NCI-H1694 (cell line): Measurements from ENCODE around the gene PSG5.
"Not testable (repeated sequence)": the region's sequence is repeated elsewhere in the genome, so short reads cannot be mapped to it uniquely, and the experiment has no call there.

Experiments used
- DNase-seq: peaks from one replicate; lab custom pipeline; 2025; lab: John Stamatoyannopoulos, UW

Gene PSG5

DNA sequence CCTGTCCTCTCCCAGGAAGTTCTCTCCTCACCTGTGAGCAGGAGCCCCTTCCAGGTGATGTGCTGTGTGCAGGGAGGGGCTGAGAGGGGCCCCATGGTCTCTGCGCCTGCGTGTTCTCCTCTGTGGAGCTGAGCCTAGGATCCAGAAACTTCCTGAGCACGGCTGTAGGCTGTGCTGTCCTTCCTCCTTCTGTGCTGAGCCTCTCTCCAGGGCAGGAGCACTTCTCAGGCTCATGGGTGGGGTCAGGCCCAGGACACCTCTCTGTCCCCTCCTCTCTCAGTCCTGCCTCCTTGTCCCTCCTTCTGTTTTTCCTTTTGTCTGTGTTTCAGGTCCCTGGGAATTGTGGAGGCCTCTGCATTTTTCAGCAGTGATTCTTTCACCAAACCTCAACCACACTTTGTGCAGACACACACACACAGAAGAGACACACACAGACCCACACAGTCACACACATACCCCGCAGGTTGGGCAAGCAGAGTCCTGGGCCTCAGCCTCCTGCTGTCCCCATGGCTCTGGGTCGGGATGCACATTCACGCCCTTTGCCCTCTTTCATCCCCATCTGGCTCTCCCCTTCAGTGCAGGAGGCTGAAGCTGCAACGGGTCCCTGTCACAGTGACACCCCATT is at the start of gene PSG5:
TSS of gene PSG5 (minus strand) at position 226 of the 625 bp plus-strand sequence. CDS start at position 95, 131 bp downstream.
- DNase-seq, result not testable (repeated sequence)

DNA sequence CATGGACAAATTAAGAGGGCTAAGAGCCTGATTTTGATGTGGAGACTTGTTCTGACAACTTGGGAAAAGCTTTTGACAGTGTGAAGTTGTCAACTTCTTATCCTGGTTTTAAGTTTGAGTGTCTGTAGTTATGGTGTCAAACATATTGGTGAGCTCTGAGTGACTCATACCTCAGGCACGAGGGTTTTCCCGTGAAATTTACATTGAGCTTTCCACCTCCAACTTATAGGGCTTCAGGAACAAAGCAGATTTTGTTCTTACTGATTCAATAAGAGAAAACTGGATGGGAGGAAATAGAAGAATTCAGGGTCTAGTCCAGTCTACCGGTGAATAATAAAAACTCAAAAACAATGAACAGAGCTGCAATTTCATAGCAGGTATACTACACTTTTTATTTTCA is 49.4 kb upstream of the PSG5 start:
- DNase-seq, result not testable (repeated sequence)

DNA sequence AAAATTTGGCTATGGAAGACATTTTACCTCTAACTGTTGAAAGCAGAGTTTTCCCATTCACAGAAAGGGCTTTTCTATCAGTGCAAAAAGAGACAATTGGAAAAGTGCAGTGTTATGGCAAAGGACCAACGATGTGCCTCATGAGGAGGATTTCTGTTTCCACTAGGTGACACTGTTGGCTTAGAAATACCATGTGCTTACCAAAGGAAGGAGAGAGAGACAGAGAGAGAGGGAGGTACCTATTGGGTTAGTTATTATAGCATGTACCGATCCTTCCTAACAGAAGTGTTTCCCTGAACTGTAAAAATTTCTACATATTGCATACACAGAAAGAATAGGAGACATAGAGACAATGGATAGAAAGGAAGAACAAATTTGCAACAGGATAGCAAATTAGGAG is 43.0 kb upstream of the PSG5 start:
- no peak for DNase-seq

DNA sequence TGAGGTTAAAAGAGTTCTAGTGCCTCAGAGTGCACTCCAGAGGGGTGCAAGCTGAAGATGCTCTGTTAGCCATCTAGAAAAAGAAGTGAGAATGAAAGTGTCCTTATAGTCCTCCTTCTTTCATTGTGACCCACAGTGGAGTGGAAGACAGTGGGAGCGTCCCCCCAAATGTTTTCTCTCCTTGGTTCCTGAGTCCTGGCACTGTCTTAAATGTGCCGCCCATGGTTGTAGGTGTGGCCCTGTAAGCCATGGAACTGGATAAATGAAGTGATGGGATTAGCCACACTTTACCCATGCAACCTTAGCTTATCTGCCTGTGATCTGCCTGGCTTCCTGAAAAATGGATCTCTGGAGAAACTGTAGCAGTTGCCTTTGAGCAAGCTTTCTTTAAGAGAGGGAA is 42.4 kb upstream of the PSG5 start:
- DNase-seq, result not testable (repeated sequence)

DNA sequence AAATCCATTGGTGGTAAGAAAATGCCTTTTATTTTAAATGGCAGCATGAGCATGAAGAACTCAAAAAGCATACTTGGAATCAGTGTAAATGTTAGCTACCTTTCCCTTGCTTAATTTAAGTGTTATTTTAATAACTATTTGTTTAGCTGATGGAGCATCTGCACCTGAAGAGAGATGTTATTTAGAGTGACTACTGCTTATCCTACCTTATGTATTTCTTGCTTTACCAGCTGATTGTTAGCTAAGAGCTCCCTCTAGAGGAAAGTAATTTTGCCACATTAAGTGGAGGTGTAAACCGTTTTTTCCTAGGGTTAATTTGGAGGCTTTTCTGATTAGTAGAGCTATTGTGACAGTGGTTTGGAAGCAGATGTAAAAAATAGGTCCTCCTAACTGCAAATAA is 40.6 kb upstream of the PSG5 start:
- not testable (repeated sequence) for DNase-seq

DNA sequence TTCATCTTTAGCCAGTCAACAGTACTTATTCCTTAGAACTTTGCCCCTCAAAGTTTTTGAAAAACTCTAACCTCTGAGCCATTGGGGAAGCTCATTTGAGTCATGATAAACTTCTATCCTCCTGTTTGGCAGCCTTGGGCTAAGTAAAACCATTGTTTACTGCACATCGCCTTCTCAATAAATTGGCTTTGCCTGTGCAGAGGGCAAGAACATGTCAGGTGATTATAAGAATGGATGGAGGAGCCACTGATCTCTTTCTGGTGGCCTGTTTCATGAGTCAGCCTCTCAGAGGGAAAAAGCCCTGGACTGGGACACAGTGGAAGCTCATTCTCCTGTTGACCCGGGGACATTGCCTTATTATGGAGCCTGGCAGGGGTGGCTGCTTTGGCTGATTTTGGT is 38.5 kb upstream of the PSG5 start:
- DNase-seq, result no peak

DNA sequence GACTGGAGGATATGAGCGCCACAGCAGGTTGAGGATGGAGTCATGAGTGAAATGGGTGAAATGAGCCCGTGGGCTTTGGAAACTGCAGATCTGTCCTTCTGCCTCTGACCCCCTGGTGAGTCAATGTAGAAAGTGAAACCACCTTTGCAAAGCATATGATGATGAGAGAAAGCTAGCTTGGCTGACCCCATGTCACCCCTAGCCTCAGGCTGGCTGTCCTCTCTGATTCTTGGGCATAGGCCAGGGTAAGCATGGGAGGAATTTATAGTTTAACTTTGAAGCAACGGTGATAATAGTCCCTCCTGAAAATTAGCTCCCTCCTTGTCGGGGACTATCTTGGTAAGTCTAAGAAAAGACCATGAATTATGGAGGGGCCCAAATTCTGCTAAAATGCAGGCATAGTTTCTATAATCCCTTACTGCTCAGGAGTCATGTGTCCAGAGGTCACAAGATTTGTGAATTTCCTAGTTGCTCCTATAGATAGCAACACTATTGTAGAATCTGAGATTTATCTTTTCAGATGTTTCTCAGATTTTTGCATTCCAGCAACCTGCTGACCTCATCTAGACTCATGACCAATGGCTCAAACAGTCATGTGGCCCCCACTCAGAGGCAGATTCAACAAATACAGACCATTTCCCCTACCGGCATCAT is 38.0 kb upstream of the PSG5 start:
- not testable (repeated sequence) for DNase-seq

DNA sequence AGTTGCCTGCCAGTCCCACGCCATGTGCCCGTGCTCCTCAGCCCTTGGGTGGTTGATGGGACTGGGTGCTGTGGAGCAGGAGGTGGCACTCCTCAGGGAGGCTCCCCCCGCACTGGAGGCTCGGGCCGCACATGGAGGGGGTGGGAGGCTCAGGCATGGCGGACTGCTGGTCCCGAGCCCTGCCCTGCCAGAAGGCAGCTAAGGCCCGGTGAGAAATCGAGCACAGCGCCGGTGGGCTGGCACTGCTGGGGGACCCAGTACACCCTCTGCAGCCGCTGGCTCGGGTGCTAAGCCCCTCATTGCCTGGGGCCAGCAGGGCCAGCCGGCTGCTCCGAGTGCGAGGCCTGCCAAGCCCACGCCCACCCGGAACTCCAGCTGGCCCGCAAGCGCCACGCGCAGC is 35.6 kb upstream of the PSG5 start:
- not testable (repeated sequence) for DNase-seq

DNA sequence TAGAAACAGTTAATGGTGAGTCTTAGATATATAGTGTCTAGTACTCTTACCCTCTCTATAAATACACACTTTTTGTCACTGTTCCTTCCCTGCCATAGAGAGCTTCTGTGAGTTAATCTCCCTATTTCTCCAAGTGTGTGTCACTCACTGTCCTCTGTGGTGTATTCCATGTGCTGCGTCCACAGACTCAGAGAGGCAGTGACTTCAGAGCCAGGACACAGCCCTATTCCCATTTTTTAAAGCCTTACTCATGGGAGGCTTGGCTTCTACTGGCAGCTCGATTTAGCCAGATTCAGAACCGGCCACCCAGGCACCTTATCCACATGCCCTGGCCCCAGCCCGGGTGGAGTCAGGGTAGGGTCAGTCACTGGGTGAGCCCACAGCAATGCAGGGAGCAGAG is 32.8 kb upstream of the PSG5 start:
- not testable (repeated sequence) for DNase-seq

DNA sequence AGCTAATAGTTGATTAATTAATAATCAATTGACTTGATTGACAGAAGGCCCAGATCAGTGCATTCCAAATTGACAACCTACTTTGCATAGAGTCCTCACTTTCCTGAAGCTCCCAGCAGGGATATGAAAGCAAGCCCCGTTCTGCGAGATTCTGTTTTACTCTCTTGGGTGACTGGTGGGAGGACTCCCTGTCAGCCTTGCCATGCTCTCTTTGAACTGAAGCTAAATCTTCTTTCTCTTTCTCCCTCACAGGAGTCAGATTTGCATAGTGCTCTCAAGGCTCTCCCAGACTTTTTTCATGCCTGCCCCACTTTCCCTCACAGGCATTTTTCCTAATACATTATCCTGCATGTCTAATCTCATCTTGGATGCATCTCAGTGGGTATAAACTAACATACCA is 29.5 kb upstream of the PSG5 start:
- DNase-seq, result not testable (repeated sequence)

DNA sequence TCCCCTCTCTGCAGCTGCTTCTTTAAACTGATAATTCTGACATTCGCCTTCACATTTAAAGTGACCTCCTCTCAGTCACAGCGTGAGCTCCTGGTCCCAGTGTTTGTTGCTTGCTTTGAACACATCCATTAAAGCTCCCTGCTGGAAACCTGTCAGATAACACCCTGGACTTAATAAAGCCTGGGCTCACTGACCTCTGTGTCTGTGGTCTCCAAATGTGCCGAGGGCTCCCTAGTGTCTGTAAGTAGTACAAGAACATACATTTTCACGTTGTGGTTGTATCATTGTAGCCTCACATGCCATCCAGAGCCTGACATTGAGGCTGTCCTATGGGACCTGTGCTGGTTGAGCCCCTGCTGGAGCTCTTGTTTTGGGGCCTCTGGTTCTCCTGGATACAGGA is 21.7 kb upstream of the PSG5 start:
- no peak for DNase-seq

DNA sequence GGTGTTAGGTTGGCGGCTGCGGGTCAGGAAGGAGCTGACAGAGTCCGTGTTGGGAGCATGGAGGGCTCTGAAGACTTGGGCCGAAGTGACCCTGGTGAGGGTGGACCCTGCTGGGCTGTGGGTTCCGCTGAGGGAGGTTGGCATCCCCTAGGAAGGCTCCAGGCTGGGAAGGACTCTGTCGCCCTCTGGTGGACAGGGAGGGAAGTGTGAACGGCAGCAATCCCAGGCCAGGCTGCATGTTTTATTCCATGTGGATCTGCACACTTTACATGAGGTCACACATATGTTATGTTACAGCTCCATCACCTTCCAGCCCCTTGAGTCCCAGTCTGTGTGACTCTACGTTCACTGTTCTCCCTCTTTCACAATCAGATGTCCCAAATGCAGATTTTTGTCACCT is 20.8 kb upstream of the PSG5 start:
- not testable (repeated sequence) for DNase-seq

DNA sequence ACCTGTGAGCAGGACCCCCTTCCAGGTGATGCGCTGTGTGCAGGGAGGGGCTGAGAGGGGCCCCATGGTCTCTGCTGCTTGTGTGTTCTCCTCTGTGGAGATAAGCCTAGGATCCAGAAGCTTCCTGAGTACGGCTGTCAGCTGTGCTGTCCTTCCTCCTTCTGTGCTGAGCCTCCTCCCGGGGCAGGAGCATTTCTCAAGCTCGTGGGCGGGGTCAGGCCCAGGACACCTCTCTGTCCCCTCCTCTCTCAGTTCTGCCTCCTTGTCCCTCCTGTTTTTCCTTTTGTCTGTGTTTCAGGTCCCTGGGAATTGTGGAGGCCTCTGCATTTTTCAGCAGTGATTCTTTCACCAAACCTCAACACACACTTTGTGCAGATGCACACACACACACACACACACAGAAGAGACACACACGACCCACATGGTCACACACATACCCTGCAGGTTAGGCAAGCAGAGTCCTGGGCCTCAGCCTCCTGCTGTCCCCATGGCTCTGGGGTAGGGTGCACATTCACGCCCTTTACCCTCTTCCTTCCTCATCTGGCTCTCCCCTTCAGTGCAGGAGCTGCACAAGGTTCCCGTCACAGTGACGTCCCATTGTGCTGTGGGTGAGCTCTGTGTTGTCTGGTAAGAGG is 19.3 kb upstream of the PSG5 start, which contains the start of gene PSG4:
TSS of gene PSG4 (minus strand) at position 168 of the 635 bp plus-strand sequence. CDS start at position 66, 102 bp downstream.
- DNase-seq, result not testable (repeated sequence)

DNA sequence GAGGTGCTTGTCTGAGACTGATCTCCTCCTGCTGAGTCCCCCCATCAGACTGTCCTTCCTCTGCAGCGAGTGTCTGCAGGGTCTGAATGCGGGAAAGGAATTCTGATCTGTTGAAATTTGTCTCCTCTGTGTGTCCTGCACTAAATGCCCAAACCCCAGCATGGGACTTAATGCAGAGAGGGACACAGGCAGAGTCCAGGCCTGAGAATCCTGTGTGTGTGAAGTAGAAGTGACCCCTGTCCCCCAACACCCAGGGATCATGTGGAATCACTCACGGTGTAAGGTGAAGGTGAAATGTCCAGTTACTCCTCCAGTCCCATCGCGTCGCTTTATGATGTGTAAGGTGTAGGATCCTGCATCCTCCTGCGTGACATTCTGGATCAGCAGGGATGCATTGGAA is 17.3 kb upstream of the PSG5 start:
- DNase-seq, result not testable (repeated sequence)

DNA sequence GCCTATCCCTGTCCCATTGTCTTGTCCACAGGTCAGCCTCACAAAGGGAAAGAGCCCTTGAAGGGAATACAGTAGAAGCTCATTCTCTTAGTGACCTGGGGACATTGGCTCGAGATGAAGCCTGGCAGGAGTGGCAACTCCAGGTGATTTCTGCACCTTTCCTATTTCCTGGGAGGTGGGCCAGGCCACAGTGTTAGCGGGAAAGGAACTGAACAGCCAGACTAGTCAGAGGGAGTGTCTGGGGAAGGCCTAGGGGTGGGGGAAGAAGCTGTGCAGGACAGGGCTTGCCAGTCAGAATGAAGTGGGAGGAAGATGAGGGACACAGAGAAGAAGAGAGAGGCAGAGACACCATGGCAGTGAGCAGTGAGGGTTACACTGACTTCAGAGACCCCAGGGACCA is 15.6 kb upstream of the PSG5 start:
- not testable (repeated sequence) for DNase-seq

DNA sequence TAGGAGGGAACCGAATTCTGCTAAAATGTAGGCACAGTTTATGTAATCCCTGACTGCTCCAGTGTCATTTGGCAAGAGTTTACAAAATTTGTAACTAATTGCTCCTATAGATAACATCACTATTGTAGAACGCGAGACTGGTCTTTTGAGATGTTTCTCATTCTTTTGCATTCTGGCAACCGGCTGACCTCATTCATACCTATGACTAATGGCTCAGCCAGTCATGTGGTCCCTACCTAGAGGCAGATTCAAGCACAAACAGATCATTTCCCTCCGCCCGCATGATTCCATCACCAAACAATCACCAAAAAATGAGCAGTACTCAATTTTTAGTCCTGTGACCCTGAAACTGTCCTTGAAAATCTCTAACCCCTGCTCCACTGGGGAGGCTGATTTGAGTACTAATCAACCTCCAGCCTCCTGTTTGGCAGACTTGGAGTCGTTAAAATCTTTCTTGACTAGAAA is 15.0 kb upstream of the PSG5 start:
- DNase-seq, result not testable (repeated sequence)

DNA sequence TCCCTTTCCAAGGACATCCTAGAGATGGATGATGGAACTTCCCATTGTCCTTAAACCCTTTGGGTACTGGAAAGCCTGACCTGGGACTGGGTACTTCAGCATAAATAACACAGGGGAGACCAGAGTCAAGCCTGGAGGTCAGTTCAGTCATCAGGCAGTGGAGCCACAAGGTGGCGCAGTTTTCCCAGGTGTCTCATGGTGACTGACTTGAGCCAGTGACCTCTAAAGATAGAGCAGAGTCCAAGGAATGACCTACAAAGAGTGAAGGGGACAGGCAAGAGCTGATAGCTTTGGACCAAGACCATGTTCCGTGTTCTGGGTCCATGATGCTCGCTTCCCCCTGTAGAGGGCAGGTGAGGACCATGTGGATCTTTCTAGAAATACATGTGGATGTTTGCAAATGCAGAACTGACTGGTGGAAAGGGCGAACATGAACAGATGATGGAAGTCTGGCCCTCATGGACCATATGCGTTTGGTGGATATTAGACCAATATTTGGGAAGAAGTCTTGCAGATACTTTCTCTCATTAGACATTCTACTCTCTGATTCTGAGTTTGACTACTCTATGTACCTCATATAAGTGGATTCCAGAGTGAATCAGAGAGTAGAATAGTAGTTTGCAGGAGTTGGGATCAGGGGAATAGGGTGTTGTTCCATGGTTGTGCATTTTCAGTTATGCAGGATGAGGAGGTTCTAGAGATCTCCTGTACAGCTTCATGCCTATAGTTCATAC is 12.5 kb upstream of the PSG5 start:
- DNase-seq, result not testable (repeated sequence)

DNA sequence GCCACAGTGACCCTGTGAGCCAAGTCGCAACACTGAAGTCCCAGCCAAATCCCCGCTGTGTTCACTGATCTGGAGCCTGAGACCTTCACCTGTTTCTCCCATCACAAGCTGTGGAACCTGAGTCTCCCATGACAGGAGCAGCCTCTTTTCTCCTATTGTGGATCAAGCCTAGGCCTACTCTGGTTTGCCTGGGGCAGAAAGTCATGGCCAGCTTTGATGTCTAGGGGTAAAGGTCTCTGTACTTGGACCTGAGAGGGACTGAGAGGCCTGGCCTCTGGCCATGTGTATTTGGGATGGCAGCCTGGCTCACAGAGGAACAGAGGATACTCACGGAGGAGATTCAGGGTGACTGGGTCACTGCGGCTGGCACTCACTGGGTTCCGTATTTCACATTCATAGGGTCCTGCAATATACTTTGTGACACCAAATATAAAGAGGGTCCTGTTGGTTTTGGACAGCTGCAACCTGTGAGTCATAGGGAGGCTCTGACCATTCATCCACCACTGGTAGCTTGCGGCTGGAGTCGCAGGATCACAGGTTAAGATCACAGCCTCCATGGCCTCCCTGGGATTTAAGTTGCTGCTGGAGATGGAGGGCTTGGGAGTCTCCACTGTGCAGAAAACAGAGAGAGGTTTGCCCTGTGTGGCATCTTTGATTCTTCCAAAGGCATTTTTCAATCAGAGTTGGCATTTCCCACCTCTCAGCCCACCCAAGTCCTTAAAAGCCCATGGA is 11.5 kb upstream of the PSG5 start:
- not testable (repeated sequence) for DNase-seq

DNA sequence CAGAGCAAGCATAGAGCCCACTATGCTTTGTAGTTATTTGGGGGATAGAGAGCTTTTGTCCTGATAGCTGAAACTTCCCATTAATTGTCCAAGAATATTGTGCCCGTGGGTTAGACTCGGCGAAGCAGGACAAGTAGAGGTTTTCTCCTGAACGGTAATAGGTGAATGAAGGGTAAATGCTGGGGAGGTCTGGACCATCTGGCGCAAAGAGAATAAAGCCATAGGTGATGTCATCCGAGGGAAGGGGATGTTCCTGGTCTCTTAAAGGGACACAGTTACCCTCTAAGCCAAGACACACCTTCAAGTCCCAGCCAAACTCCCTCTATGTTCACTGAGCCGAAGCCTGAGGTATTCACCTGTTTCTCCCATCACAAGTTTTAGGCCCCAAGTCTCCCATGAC is 8.1 kb upstream of the PSG5 start:
- not testable (repeated sequence) for DNase-seq

DNA sequence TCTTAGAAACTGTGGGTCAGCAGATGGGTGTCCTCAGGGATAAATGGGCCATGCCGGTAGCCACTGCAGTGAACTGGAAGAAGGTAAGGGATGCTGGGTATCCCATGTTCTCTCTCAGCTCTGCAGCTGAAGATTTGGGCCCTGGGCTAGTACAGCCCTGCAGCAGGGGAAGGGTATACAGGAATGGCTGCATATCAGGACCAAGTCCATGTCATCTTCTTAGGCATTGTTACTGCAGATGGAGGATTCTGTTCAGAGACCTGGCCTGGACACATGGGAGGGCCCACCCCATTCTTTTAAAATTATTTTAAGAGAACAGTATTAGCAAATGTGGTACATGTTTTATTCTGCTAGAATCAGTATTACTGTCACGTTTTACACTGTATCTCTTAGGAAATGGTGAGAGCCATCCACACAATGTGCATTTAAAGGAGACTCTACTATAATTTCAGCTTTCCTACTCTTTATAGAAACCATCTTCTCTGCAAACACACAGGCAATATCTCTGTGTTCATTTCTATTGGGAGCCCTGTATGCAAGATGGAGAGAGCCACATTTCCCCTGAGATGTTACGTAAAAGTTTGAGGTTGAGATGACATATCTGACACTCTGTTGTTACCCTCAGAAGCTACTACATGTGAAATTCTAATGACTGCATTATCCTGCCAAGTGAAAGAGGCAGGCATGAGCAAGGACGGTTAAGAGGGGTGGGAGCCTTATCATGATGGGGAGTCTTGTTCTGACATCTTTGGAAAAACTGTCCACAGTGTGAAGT is 6.2 kb upstream of the PSG5 start:
- not testable (repeated sequence) for DNase-seq

DNA sequence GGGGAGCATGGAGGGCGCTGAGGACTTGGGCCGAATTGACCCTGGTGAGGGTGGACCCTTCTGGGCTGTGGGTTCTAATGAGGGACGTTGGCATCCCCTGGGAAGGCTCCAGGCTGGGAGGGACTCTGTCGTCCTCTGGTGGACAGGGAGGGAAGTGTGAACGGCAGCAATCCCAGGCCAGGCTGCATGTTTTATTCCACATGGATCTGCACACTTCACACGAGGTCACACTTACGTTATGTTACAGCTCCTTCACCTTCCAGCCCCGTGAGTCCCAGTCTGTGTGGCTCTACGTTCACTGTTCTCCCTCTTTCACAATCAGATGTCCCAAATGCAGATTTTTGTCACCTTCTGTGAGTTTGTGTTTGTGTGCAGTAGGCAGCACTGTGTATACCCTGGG is 1.8 kb upstream of the PSG5 start:
- not testable (repeated sequence) for DNase-seq
